ENCODE measurements around the gene GNGT2.
"Not testable (repeated sequence)": the region's sequence is repeated elsewhere in the genome, so short reads cannot be mapped to it uniquely, and the experiment has no call there.

The GNGT2 gene

DNA sequence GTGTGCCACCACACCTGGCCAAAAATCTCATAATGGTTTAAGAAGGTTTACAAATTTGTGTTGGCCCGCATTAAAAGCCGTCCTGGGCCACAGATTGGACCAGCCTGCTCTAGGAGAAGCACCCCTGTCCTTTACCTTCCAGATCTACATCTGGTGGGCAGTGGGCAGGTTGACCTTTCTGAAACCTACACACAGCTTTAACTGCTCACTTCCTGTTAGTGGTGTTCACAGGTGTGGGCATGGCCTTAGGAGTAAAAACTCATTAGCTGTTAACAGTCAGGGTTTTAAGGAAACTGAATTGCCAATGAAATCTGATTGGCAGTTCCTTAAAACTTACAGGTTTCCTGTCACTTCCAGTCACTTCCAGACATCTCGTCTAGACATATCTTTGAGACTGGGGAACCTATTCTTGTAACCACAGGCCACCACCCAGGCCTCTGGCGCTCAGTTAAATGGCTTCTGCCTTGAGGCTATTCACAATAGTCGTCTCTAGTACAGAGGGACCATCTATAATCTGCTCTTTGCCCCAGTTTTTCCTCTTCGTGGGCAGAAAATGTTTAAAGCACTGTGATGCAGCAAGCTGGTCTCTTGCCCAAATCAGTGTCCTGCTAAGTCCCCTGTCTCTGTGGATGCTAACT lies 29.3 kb downstream of the GNGT2 start:
- in situ Hi-C loops (cut with HindIII; ENCODE audit: low sequenced_read_pairs), result no loop called here

DNA sequence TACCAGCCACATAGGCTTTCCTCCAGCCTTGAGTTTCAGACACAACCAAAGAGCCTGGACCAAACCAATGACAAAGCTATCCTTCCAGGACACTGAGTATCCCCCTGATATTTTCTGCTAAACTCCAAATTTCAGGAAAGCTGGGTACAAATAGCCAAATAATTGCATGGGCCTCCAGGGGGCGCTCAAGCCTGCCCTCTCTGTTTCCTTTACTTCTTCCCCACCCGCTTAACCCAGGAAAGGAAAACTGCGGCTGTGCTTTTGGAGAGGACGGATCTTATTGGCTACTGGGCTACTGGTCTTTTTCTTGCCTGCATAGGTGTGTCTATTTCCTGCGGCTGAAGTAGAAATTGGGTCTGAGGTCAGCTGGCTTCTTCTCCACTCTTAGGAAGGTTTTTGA lies 30.1 kb downstream of the GNGT2 start:
- in situ Hi-C loops (cut with HindIII; ENCODE audit: low sequenced_read_pairs), result no loop called here

DNA sequence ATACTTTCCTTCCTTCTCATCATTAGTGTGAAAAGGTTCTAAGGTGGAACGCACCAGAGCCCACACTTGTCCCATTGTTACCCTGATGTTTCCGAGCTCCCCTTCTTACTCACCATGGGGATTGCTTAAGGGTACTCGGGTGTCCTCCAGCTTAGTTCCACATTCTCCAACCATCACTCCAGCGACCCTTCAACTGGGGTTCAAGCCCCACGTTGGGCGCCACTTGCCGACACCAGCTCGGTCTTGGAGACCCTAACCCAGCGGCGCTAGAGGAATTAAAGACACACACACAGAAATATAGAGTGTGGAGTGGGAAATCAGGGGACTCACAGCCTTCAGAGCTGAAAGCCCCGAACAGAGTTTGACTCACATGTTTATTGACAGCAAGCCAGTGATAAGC lies 34.4 kb downstream of the GNGT2 start:
- in situ Hi-C loops (cut with HindIII; ENCODE audit: low sequenced_read_pairs), result not testable (repeated sequence)

DNA sequence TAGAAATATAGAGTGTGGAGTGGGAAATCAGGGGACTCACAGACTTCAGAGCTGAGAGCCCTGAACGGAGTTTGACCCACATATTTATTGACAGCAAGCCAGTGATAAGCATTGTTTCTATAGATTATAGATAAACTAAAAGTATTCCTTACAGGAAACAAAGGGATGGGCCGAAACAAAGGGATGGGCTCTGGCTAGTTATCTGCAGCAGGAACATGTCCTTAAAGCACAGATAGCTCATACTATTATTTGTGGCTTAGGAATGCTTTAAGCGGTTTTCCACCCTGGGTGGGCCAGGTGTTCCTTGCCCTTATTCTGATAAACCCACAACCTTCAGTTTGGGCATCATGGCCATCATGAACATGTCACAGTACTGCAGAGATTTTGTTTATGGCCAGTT lies 39.7 kb downstream of the GNGT2 start:
- in situ Hi-C loops (cut with HindIII; ENCODE audit: low sequenced_read_pairs), result not testable (repeated sequence)

DNA sequence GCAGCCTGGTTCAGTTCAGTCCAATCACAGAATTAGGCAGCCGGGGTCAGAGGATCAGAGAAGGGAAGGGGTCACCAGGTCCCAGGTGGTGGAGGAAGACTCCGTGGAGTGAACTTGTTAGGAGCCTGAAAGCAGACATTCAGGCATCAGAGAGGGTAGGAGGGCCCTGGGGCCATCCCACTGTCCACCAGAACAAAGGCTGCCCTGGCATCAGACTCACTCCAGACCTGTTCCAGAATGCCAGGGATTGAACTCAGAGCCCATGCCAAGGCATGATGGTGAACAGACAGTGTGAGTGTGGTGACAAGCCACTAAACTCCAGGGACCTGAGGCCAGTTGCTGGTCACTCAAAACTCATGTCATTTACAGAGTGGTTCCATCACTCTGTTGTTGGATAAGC lies 40.2 kb downstream of the GNGT2 start:
- in situ Hi-C loops (cut with HindIII; ENCODE audit: low sequenced_read_pairs), result no loop called here

DNA sequence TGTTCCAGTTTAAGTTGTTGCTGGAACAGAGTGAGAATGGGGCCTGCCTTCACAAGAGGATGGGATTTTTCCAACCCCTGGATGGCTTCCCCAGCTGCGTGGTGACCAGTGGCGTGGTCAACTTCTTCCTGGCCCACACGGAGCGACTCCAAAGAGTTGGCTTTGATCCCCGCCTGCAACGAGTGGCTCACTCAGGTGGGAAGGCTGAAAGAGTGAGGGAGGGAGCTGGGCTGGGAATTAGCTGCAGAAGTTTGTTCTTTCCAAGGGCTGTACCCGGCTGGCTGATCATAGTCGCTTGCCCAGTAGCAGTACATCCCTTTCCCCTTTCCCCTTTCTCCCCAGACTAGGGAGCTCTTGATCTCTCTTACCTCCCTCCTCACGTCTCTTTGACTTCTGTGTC lies 41.7 kb downstream of the GNGT2 start:
- in situ Hi-C loops (cut with HindIII; ENCODE audit: low sequenced_read_pairs), result no loop called here

DNA sequence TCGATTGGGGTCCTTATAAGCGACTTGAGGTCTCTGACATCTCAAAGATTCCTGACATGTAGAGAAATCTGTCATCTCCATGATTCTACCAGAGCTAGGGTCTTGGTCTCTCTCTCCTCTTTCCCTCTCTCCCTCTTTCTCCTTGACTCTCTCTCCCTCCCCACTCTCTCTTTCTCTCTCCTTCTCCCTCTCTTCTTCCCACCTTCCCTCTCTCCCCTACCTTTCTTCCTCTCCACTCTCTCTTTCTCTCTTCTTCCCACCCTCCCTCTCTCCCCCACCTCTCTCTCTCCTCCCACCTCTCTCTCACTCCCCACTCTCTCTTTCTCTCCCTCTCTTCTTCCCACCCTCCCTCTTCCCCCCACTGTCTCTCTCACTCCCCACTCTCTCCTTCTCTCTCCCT lies 45.2 kb downstream of the GNGT2 start:
- in situ Hi-C loops (cut with HindIII; ENCODE audit: low sequenced_read_pairs), result no loop called here

DNA sequence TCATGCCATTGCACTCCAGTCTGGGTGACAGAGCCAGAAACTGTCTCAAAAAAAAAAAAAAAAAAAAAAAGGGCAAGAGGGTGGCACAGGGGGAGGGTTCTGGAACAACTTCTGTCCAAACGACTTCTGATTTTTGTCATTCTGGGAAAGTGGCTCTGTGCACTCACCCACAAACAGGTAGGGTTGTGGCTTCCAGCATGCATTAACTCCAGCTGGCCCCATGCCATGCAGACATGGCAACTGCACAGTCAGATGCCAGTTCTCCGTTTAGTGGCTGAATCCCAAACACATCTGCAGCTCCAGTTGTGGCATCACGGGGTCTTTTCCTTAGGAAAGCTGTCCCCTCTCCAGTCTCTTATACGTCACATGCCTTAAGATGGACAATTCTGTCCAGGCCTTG lies 47.5 kb downstream of the GNGT2 start:
- in situ Hi-C loops (cut with HindIII; ENCODE audit: low sequenced_read_pairs), result no loop called here

DNA sequence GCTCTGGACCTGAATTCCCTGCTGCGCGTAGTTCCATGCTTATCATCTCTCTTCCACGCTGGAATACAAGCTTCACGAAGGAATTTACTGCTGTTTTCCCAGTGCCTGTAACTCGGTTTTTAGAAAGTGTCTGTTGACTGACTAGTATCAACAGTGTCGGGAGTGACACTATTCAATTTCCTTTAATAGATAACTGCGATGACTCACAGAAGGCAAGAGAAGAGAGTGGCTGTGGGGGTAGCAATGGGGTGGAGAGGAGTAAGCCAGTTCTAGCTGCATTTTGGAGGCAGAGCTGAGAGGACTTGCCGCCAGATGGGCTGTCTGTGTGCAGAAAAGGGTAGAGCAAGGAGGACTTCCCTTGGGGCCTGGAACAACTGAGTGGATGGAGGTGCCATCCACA lies 52.6 kb downstream of the GNGT2 start:
- in situ Hi-C loops (cut with HindIII; ENCODE audit: low sequenced_read_pairs), result no loop called here

DNA sequence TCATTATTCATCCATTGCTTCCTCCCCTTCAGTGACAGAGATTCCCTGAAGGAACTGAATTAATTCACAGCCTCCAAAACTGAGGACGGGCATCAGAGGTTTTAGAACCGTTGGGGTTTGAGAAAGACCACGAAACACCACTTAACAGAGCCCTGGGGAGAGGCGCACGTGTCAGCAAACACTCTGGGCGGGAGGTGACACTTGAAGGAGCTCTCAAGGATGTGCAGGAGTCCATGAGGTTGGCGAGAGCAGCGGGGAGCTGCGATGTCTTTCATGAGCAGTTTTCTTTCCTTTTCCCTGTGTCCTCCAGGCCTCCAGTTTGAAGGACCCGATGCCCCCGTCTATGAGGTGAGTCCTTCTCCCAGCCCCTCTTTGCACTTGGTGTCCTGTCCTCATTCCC lies 54.1 kb downstream of the GNGT2 start:
- in situ Hi-C loops (cut with HindIII; ENCODE audit: low sequenced_read_pairs), result no loop called here
